CD4-positive, alpha-beta T cell treated with Interleukin-4 for 1 hour (primary cell): ENCODE results near the gene PLCD1.
"Not testable (repeated sequence)": the region's sequence is repeated elsewhere in the genome, so short reads cannot be mapped to it uniquely, and the experiment has no call there.

ENCODE experiments used
- DNase-seq, 2 donors: peaks; one replicate each; pipeline ENCODE4 v3.0.0-alpha.2; 2020 to 2022

Gene PLCD1

DNA sequence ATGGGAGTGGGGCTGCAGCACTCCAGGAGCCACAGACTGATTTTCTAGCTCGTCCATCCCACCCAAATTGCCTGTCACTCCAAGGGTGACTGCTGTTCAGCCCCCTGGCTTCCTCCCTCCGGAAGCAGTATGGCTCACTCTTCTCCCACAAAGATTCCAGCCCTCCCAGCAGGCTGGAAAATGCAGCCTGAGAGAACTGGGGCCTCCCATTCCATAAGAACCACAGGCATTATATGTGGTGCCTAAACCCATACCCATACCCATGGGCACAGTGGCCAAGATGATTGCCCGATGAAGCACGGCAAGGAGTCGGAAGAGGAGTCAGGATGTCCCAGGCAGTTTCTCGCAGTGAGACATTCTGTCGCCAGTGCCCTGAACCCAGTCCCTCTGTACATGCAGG, 44.8 kb downstream of the PLCD1 start:
- no peak for DNase-seq

DNA sequence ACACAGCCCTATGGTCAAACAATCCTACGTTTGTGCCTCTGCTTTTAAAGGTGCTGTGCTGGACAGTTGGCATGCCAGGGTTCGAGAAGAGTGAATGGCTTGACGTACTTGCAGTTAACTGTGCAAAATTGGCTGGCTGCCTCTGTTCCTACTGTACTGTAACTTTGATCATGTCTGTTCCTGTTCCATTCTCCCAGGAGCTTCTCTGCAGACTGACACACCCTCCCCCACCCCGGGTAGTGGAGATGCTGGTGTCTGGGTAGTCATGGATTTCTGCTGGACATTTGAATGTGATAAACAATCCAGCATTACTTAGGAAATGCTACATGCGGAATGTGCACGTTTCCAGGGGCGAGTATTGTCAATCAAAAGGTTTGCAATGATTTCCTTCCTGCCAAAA, 45.4 kb downstream of the PLCD1 start:
- DNase-seq = no peak

DNA sequence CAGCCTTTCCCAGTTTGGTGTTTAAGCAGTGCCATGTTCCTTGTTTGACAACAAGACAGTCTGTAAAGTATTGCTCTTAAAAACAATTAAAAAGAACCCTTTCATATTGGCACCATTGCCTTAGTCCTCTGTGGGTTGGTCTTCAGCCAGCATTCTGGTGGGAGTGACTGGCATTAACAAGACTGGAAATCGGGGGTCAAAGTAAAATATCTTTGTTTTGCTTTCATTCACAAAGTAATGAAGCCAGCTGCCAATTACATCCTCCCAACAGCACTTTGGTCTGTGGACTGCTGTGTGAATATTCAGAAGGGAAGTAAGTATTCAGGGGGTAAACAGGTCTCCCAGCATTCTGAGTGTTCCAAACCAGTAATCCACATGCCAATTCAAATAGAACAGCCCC, 47.1 kb downstream of the PLCD1 start:
- no peak for DNase-seq

DNA sequence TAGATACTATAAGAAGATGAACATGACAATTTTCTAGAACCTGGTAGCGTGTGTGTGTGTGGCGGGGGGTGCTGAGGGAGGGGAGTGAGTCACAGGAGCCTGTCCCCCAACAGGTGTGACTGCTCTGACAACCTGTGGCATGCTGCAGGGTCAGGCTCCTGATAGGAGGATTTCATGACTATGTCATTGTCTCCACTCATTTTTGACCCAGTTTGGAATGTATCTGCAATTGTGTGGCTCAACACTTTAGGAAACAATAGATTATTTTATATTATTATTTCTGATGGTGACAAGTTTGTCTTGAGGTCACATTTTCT, 48.1 kb downstream of the PLCD1 start:
- no peak for DNase-seq

DNA sequence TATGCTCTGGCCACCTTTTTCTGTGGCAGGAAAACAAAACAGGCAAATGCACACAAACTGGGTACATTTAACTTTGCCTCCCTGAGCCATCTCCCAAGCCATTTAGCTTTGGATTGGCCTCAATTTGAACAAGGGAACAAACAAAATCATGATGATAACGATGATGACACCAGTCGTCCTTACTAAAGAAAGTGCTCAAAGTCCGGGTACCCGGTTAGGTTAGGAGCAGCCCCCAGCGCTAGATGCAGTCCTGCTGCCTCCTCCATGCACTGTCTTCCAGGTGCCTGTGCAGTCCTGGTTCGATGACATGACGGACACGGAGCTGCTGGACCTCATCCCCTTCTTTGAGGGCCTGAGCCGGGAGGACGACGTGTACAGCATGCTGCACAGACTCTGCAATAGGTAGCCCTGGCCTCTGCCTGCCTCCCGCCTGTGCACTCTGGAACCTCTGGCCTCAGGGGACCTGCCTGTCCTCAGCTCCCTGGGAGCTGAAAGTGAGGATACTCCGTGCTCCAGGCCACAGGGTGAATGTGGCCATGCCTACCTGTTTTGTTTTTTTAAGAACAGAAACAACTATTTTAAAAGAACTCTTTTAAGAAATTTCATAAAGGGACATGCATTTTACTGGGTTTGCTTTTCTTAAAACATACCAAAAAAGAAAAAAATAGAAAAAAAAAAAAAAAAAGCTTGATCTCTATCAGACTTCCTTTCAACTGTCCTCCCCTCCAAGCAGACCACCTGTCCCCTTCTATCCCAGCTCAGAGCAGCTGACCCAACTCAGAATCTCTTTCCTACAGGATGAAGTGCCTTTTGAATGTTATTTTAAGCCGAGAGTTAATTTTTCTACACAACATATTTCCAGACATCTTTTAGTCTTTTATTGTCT, 48.7 kb downstream of the PLCD1 start:
- DNase-seq = no peak

DNA sequence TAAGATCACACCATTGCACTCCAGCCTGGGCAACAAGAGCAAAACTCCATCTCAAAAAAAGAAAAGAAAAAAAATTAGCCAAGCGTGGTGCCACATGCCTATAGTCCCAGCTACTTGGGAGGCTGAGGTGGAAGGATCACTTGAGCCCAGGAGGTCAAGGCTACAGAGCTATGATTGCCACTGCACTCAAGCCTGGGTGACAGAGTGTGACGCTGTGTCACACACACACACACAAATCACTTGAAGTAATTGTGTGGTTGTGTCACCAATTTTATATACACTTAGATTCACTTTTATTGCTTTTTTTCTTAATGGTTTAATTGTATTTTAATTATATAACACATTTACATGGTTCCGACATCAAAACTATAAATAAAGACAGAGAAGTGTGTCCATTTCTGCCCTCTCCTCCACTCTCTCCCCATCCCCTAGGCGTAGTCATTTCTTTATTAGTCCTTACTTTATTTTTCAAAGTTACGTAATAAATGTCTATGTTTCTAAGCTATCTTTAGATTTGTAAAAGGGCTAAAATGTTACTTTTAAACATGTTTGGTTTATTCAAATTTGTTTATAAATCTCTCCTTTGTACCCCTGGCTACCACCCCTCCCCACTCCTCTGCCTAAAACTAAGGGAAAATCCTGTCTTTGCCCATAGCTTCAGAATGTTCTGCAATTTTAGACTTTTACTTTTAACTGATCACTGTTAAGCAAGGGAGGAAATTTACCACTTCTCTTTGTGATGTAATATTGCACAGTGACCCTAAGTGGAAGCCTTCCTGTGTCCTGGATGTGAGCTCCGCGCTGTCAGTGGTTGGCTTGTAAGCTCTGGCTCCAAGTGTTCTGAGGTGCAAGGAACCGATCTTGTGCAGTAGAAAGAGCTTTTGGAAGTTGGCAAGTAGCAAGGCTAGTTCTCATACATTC, 49.6 kb downstream of the PLCD1 start:
- DNase-seq = peak; percentile 19 to 52

DNA sequence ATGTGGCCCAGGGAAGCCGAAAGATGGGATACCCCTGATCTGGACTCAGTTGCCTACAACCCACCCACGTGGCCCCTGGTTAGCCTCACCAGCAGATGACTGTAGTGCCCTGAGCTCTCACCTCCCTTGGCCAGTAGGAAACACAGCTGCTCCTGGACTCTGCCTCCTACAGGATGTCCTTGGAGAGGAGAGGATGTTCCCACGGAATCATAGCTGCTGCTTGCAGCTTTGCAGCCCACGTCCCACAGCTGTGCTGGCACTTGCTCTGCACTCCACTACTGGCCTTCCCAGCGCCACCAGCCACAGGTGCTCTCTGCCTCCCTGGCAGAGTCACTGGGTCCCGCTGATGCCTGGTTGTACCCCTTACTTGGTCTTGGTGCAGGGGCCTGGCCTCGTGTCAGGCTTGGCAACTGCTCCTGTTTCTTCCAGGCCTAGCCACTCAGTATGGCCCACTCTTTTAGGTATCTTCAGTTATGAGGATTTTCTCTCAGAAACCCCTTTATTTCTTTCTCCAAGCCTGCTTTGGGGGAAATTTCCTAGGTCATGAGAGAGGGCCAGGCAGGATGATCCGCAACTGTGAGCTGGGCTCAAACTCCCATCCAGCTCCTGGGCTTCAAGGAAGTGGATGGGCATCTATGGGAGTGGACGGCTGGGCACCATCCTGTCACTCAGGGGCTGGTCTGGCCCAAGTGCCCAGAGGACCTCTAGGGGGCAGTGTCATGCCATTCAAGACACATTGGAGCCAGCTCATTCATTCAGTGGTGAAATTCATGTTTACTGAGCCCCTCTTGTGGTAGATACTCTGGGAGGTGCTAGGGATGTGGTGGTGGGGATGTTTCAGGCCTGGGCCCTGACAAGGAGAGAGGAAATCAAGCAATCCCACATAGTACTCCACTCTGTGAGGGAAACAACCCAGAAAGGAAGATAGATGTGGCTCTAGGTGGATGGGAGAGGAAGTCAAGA, 55.0 kb downstream of the PLCD1 start:
- DNase-seq = peak; percentile 74 to 77

DNA sequence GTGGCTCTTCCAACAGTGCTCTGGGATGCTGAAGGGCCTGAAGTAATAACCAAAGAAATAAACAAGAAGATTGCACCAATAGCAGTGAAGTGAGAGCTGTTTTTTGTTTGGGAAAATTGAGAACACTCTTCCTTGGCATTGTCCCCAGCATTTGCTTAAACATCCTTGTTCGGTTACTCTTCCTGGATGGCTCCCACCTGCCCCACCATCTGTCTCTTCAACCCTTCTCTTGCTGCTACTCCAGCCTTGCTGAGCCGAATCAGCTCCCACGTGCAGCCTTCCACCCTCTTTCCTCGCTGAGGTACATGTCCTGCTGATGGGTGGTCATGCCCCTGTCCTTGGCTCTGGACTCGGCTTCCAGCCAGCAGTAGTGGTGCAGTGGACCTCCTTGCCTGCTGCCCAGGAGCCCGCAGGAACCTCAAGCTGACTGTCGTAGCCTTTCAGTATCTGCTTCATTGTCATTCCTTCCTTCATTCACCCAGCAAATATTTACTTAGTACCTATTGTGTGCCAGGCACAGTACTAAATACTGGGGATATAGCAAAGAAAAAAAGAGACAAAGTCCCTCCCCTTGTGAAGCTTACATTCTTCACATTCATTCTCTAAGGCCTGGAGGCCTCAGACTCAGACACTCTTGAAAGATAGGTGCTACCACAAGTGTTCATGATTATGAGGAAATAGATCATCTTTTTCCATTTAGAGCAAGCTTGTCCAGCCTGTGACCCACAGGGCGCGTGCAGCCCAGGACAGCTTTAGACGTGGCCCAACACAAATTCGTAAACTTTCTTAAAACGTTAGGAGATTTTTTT, 56.0 kb downstream of the PLCD1 start:
- no peak for DNase-seq

DNA sequence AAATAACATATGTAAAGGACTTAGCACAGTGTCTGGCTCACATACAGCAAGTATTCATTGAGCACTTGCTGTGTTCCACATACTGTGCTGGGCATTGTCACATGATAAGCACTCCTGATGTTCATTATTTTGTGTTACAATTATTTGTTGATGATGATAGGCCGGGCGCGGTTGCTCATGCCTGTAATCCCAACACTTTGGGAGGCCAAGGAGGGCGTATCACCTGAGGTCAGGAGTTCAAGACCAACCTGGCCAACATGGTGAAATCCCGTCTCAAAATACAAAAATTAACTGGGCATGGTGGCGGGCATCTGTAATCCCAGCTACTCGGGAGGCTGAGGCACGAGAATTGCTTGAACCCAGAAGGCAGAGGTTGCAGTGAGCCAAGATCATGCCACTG, 57.4 kb downstream of the PLCD1 start:
- DNase-seq = not testable (repeated sequence)

DNA sequence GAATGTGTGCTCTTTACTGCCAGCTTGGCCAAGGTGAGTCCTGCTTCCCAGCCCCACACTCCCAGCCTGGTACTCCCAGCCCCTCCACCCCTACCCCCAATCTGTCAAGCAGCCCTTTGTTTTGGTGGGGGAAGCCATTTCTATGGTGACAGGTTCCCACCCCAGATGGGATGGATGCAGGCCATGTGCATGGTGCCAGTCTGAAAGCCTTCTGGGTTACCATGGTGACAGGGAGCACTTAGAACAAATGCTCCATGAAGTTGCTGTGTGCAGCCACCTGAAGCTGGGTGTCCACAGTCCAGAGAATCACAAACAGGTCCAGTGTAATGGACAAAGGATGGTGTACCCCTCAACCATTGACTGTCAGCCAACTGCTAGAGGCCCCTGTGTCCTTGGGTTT, 58.0 kb downstream of the PLCD1 start:
- DNase-seq = no peak

DNA sequence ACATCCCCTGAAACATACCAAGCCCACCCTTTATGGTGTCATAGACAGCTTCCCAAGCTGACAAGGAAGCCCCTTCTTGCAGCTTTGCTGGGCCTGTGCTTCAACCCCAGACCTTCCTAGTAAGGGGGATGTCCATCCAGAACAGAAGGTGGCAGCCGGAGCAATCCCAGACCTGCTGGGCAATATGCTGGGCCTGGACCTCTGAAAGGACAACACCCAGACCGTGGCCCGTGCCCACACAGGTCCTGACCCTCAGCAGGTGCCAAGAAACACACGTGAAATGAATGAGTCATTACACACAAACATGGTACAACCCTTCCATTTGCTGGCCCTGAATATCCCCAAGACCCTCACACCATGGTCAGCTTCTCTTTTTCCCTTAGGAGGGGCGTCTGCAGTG, 58.6 kb downstream of the PLCD1 start:
- no peak for DNase-seq

DNA sequence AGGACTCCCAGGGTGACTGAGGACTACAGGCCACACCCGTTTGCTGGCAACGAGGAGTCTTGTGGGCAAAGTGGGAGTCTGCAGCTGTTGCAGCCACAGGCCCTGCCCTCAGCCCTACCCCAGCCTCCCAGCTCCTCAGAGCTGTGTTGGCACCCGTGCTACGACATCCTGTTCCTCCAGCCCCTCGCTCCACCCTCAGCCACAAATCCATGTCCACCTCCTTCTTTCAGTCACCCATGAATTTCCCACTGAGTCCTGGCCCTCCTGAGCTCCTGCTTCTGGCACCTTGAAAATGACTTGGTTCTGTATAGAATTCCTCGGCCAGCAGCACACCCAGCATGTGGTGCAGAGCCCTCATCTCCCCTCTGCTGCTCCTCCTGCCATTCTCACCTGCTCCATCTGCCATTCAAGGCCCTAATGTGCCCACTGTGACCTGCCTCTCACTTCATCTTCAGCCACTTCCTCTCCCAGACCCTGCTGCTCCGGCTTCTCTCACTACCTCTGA, 59.8 kb downstream of the PLCD1 start:
- DNase-seq = no peak

DNA sequence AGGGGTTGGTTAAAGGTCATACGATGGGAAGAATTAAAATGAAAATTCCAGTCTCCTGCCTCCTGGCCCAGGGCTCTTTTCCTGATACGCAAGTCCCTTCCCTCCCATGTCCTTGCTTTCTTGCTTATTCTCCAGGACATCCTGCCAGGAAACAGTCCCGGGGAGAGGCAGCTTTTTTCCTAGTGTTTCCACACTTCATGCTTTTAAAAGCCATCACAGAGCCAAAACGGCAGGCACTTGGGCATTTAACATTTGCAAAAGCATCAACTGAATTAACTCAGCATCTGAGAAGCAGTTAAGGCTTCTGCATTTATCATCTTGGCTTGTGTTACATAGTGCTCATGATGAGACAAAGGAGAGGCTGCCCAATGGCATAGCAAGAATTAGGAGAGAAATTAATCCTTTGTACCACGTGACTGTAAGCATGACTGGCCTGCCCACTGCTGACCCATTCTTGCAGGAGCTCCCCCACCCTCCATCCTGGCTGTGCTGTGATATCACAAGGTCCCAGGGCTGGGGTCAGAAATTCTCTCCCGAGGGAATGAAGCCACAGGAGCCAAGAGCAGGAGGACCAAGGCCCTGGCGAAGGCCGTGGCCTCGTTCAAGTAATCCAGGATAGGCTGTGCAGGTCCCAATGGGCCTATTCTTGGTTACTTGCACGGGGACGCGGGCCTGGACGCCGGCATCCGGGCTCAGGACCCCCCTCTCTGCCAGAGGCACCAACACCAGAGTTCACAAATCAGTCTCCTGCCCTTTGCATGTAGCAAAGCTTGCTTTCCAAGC, 60.4 kb downstream of the PLCD1 start:
- DNase-seq = no peak

DNA sequence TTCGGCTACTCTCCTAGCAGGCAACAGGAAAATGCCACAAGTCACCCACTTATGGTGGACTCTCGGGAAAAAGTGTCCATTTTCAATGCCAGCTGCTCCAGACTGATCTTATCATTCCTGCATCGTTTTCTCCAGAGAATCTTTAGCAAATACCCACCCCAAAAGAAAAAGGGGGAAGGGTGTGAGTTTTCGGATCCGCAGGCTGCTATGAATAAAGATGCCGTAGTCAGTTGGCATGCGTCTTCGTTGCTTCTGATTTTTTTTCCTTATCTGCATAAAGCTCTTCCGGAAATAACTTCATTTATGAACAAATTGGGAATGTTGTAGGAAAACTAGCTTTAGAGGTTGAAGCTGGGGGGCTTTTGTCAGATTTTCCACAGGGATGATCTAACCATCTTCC, 61.2 kb downstream of the PLCD1 start:
- DNase-seq = no peak

DNA sequence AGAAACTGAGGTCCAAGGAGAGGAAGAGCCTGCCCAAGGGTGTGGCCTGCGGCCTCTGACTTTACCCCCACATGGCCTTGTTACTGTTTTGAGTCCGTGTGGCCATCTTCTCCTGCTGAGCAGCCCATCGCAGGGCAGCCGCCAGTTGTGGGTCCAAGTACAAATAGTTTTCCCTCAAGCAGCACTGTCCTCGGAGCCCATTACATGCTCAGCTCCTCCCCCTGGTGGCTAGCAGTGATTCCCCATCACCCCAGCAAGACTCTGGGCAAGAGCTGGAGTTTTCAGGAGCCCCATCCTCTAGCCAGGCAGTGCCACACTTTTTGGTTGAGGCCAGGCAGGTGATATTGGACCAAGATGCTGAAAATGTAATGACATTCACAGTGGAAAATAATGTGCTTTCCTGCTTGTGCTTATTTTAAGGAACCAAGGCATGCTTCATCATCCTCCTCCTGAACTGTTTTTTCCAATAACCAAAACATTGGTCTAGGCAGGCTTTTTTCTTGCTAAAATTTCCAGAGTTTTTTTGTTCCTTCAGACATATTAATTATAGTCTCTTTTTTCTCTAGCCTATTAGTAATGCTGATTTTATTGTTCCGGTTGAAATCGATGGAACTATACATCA, 62.1 kb downstream of the PLCD1 start:
- DNase-seq = peak; percentile 60 to 62

DNA sequence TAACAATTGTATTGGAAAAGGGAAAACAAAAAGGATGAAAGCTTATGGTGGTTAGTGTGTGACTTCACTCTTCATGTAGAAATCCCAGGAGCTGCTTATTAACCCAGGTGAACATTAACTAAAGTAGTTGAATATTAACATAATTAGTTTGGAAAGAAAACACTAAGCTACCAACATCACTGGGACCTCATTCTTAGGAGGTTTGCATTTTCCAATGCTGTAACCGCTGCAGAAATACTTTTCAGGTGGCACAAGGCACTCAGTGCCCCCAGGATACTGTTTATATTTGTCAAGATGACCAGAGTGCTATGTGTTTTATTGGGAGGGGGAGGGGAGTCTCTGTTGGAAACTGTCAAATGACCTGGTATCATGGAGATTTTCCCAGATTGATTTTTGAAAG, 64.7 kb downstream of the PLCD1 start:
- no peak for DNase-seq

DNA sequence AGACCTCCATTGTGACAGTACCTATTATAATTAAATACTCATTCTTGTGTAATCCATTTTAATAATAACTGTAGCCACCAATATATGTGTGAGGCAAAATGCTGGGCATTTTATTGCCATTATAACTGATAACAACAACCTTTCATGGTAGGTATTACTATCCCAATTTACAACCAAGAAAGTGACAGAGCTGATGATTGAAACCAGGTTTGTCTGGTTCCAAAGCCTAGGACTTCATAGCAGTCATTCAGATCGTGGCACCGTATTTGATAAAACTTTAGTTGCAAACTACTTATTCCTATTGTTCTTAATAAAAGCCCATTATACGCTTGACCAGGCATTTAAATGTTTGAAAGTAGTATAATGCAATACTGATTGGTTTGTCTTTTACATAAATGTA, 65.3 kb downstream of the PLCD1 start:
- no peak for DNase-seq

DNA sequence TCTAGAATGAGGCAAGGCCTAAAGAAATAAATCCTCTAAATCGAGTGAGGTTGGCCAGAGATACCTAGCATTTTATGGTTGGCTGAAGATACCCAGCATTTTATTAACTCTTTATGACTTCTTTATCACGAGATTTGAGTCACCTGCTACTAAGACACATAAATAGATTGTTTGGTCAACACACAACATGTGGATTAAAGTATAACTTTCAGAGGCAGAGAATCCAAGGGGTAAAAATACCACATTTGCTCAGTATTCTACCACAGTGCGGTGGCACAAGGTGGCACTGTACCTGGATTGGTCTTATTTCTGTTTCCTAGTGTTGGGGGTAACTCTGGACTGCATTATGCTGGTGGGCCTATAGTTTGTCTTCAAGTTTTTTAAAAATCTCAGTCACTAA, 65.8 kb downstream of the PLCD1 start:
- no peak for DNase-seq

DNA sequence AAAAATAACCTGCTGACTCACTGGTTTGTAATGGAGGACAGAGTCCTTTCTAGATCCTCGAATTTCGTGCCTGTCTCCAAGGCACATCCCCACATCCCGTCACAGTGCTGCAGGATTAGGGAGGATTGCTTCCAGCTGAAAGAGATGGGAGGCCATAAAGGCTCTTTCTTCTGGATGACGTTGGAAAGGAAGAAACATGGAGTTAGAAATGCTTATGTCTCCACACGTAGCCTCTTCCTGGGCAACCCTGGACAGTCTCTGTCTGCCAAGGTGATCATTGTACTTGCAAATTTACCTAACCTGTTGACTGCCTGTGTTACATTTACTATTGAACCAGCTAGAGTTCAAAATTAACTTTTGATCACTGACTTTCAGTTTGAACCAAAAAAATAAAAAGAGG, 66.4 kb downstream of the PLCD1 start:
- no peak for DNase-seq

DNA sequence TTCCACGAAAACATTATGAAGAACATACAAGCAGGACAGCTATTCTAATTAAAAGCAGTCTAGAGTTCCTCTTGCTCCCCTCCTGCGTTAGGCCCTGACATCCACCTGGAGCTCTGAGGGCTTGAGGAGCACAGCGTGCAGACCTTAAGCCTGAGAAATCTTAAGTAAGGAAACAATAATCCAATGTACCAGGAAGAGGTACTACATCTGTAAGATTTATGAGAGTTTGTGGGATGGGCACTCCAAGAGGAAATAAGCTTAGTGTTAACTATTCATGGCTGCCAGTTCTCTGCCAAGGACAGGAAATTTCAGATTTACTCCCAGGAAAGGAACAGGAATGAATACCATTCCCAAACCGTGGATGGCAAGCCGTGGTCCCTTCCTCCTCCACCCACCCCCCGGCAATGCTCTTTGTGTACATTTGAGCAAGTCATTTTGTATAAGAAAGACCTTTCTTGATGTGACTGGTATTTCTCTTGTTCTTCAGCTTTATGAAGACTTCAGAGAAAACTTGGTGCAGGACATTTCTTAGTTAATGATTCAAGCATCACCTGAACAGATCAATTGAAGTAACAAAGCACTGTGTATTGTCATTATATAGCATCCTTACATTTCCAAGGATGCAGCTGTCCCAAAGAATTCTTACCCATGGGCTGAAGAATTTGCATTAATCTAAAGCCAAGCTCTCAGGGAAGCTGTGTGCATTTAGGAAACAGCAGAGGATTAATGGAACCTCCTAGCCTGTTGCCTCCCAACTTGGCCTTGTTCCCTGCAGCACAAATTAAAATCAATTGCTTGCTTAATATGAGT, 67.6 kb downstream of the PLCD1 start:
- DNase-seq = no peak
